Kidney epithelial cell (primary cell): Measurements from ENCODE around the gene SEPTIN2. TPM values are rescaled to one million over a fixed set of nuclear protein-coding genes. Genes with fewer than 3 reads are reported as not detected.
"Not testable (repeated sequence)": the region's sequence is repeated elsewhere in the genome, so short reads cannot be mapped to it uniquely, and the experiment has no call there.

Experiments
- DNase-seq: peaks from one replicate; pipeline ENCODE4 v3.0.0-alpha.2; 2010; ENCODE audit warnings: low read depth
- H3K27me3 ChIP-seq: 2 replicates; pipeline ENCODE4 v1.6.0; 2011; ENCODE audit warnings: low read length; ENCODE audit not compliant: control insufficient read depth, insufficient read depth
- H3K36me3 ChIP-seq: 2 replicates; pipeline ENCODE4 v1.5.1; 2011; ENCODE audit warnings: low read length; ENCODE audit not compliant: control insufficient read depth, insufficient read depth
- H3K4me3 ChIP-seq: 2 replicates; pipeline ENCODE4 v1.5.1; 2011; ENCODE audit warnings: low read depth, mild to moderate bottlenecking, control low read depth, low read length
- total RNA-seq: library from RNA; depleted of rRNA; stranded (reverse); fragments of >200 nt; gene quantifications from 2 replicates; pipeline ENCODE4 v1.2.3, GENCODE V29; 2015
- TF ChIP-seq, protein P1 (sequence below): IDR thresholded peaks from 2 replicates; pipeline ENCODE4 v1.5.1; 2011; ENCODE audit warnings: mild to moderate bottlenecking, moderate library complexity, low read length, control low read depth, inconsistent platforms; ENCODE audit not compliant: insufficient read depth, poor library complexity, severe bottlenecking

SEPTIN2 gene
- total RNA-seq, 1 donor from 2014 or later: 350 TPM

- no peak for DNase-seq
- no peak overlapping the region for H3K4me3 ChIP-seq
- H3K36me3 ChIP-seq: no peaks in the 10 kb centered on the region
- TF ChIP-seq, protein P1, sequence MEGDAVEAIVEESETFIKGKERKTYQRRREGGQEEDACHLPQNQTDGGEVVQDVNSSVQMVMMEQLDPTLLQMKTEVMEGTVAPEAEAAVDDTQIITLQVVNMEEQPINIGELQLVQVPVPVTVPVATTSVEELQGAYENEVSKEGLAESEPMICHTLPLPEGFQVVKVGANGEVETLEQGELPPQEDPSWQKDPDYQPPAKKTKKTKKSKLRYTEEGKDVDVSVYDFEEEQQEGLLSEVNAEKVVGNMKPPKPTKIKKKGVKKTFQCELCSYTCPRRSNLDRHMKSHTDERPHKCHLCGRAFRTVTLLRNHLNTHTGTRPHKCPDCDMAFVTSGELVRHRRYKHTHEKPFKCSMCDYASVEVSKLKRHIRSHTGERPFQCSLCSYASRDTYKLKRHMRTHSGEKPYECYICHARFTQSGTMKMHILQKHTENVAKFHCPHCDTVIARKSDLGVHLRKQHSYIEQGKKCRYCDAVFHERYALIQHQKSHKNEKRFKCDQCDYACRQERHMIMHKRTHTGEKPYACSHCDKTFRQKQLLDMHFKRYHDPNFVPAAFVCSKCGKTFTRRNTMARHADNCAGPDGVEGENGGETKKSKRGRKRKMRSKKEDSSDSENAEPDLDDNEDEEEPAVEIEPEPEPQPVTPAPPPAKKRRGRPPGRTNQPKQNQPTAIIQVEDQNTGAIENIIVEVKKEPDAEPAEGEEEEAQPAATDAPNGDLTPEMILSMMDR: no peak
- H3K27me3 ChIP-seq: no peaks in the 10 kb centered on the region
Measured at GRCh38 chr2:241275504-241275903, 40.2 kb upstream of the SEPTIN2 start.

DNA sequence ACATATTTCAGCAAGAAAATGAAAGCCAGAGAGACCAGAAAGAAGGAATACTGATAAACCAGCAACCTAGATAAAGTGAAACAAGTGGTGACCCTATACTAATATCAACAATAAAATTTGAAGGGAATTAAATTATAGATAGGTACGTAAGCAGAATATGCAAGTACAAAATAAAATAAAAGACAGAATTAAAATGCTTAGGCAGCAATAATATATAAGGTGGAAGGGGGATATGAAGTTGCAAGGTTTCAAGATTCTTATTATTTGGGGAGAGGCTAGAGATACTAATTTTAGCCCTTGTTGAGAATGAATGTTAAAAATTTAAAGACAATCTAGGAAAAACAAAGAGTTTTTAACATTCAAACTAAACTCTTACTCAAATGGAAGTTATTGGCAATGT, 39.8 kb upstream of the SEPTIN2 start:
- TF ChIP-seq, protein P1: no peak
- no peak overlapping the region for H3K4me3 ChIP-seq
- no peaks in the 10 kb centered on the region for H3K27me3 ChIP-seq
- H3K36me3 ChIP-seq: no peaks in the 10 kb centered on the region
- DNase-seq: no peak

GRCh38 chr2:241278306-241278705, 37.4 kb upstream of the SEPTIN2 start:
- H3K27me3 ChIP-seq, DNase-seq, H3K4me3 ChIP-seq, H3K36me3 ChIP-seq: not testable (repeated sequence)

DNA sequence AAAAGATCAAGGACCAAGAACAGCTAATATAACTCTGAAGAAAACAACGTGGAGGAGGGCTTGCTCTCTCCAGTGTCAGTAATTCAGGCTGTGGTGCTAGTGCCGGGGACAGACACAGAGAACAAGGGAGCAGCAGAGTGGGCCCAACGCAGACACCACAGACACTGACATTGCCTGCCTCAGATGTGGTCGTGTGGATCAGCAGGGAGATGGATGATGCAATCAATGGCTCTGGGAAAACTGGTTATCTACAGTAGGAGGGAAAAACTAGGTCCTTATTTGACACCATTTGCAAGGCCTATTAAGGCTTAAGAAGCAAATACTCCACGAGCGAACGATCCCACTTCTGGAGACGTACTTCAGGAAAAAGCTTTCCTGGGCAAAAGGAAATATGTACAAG, 36.3 kb upstream of the SEPTIN2 start:
- Histone ChIP-seq H3K27me3 (no peaks in the 10 kb centered on the region), H3K4me3 (no peak overlapping the region)
- DNase-seq: no peak

GRCh38 chr2:241279828-241280227, 35.9 kb upstream of the SEPTIN2 start:
- no peak overlapping the region for H3K4me3 ChIP-seq
- TF ChIP-seq, protein P1: no peak
- no peak for DNase-seq

More for the DNA sequence above, 36.3 kb upstream of the SEPTIN2 start:
- H3K36me3 ChIP-seq: no peaks in the 10 kb centered on the region
- TF ChIP-seq, protein P1: no peak

GRCh38 chr2:241280291-241280690, 35.4 kb upstream of the SEPTIN2 start:
- no peak for DNase-seq
- Histone ChIP-seq H3K27me3 (no peaks in the 10 kb centered on the region), H3K4me3 (no peak overlapping the region), H3K36me3 (no peaks in the 10 kb centered on the region)
- TF ChIP-seq, protein P1: no peak

More at GRCh38 chr2:241279828-241280227, 35.9 kb upstream of the SEPTIN2 start:
- Histone ChIP-seq H3K36me3 (no peaks in the 10 kb centered on the region), H3K27me3 (no peaks in the 10 kb centered on the region)
